DMS153 (cell line): ENCODE measurements around the gene ACBD6.

ENCODE experiments used
- DNase-seq: peaks from one replicate; lab custom pipeline; 2025; lab: John Stamatoyannopoulos, UW

ACBD6 gene

DNA sequence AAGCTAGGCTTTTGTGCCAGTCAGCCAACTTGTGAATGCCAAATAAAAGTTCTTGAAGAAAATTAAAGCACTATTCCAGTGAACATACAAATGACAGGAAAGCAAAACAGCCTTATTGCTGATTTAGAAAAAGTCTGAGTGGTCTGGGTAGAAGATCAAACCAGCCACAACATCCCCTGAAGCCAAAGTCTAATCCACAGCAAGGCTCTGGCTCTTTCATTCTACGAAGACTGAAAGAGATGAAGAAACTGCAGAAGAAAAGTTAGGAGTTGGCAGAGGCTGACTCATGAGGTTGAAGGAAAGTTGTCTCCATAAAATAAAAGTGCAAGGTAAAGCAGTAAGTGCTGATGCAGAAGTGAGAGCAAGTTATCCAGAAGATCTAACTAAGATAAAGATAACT is 206.4 kb downstream of the ACBD6 start:
- no peak for DNase-seq

DNA sequence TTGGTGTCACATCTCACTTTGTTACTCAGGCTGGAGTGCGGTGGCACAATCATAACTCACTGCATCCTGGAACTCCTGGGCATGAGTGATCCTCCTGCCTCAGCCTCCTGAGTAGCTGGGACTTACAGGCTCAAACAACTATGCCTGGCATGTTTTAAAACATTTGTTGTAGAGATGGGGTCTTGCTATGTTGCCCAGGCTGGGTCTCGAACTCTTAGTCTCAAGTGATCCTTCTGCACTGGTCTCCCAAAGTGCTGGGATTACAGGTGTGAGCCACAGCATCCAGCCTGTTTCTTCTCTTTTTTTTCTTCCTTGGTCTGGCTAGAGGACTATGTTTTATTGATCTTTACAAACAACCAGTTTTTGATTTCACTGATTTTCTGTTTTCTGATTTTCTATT is 207.7 kb downstream of the ACBD6 start:
- DNase-seq: no peak

DNA sequence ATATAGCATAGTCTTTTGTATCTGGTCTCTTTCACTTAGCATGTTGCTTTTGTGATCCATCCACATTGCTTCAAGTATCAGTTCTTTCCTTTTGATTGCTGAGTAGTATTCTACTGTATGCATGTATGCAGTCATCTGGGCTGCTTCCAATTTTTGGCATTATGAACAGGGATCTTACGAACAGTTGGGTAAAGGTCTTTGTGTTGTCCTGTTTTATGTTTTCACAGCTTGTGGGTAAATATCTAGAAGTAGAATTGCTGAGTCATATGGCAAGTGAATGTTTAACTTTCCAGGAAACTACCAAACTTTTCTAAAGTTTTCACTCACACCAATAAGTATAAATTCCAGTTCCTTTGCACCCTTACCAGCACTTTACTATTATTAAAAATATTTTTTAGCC is 211.4 kb downstream of the ACBD6 start:
- no peak for DNase-seq

DNA sequence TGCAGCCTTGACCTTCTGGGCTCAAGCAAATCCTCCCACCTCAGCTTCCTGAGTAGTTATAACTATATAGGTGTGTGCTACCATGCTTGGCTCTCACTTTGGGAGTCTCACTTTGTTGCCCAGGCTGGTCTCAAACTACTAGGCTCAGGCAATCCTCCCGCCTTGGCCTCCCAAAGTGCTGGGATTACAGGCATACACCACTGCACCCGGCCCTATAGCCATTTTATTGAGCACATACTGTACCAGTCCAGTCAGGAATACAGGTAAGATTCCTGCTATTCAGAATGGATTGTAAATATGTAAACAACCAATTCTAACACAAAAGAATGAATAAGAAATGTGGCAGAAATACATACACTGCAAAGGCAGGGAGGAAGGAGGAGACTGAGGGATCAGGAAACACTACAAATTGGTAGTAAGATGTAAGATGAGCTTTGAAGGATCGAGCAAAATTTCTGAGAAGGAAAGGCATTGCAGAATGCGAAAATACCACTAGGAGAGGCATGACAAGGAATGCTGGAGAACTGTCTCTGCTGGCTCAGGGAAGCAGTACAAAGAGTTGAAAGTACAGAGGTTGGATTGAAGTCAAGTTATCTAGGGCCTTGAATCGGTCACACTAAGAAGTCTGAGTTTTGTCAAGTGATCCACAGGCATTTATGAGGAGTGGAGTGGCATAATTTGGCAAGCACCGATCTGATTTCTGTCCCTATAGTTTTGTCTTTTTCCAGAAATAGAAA is 211.9 kb downstream of the ACBD6 start:
- DNase-seq: no peak

DNA sequence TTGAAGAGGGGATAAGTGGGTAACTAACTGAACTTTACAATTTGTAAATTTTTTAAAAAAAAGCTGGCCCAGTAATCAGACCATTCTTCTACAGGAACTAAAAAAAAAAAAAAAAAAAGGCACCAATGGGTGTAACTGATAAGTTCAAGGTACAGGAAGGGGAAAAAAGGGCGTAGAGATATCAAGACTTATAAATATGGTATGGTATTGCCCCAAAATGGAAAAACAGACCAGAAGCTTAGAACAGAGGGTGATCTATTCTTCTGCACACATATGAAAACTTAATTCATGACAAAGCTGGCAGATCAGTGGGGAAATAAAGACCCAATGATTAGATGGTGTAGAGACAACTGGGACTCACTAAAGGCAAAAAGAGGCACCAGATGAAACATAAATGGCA is 213.4 kb downstream of the ACBD6 start:
- DNase-seq: no peak

DNA sequence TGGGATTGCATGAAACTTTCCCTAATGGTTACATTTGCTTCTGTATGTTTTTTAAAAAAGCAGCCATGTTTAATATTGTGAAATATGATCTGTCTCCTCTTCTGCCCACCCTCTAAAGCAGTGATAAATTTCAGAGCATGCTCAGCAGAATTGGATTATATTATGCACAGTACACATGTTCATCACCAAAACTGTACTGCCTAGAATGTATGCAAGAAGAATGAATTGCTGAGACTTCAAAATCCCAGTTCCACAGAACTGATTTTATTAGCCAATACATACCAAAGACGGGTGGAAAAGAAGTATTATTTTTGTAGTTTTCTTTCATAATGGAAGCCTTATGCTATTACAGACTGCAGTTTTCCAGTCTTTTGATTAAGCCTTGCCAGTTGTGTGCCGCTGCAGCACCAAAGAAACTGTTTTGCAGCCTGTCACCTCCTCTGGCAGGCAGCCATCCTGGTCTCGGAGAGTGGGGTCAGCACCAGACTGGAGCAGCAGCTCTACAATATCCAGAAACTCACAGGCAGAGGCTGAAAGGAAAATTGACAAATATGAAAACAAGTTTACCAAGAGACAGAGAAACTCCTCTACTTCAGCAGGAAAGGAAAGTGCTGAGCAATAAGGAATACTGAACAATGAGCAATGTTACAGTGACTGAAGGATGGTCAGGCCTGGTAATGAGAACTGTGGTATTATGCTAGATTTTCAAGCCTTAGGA is 214.2 kb downstream of the ACBD6 start:
- DNase-seq: no peak

DNA sequence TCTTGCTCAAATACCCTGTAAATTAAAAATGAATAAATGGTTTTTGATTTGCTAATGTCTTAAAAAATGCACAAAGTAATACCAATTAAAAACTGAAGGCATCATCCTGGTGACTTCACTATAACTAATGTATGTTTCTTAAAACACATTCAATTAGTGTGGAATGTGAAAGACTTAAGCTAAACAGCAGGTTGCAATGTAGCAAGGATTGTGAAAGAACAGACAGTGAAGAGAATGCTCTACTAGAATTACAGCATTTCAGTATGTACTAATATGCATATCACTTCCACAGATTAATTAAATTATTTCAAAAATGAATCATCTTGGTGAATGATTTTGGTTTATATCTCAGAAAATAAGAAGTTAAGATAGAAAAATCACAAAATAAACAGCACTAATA is 216.0 kb downstream of the ACBD6 start:
- DNase-seq: no peak

DNA sequence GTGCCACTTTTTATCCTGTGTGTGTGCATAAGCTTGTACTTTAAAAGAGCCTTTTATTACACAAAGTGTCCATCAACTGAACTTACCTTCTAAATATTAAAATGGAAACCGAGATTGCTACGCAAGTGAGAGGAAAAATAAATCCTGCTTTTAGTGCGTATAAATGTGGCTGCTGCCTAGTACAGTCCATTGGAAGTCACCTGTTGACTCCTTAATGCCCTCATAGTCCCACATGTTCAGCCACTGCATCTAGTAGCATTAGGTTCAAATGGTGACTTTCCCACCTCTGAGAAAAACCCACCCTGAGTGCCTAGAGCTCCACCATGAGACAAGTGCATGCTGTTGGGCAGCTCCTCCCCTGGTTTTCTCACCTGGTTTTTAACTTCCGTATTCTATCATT is 219.3 kb downstream of the ACBD6 start:
- peak; percentile 30 for DNase-seq

DNA sequence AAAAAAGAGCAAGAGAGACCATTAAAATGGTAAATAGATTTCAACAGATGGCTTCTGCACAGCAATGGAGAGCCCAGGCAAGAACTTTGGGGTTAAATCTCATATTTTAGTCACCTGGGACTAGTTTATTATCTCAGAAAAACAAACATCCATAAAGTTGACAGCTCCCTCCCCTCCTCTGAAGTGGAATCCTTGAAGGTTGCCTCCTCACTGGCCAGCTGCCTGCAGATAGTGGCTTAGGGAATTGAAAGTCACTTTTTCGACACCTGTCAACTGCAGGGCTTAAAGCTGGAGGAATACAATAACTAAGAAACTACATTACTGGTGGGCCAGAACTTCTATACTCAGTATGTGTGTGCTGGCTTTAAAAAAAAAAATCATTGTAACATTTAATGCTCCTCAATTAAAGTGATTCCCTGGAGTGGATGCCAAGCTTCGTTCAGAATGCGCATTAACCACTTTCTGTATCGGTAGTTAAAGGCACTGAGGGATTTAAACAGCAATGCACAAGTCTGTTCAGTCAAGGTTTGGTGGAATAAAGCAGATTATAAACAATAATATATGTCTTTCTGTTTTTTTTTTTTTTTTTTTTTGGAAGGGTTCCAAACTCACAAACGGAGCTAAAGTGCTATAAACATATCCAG is 219.9 kb downstream of the ACBD6 start:
- DNase-seq: no peak

DNA sequence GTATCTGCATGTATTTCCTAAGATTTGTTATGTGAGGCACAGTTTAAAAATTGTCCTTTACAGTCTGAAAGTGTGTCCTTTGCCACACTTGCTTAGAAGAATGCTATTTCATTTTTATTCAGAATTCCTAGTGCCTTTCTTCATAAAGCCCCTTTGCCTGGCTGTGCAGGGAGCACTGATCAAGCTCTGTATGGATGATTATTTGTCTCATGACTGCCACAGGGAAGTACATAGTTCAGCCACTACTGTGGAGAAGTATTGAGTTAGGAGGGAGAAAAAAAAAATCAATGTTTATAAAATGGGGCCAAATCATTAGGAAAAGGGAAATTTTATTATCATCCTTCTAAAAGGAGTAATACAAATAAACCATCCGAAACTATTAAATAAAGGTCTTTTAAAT is 220.9 kb downstream of the ACBD6 start:
- no peak for DNase-seq

DNA sequence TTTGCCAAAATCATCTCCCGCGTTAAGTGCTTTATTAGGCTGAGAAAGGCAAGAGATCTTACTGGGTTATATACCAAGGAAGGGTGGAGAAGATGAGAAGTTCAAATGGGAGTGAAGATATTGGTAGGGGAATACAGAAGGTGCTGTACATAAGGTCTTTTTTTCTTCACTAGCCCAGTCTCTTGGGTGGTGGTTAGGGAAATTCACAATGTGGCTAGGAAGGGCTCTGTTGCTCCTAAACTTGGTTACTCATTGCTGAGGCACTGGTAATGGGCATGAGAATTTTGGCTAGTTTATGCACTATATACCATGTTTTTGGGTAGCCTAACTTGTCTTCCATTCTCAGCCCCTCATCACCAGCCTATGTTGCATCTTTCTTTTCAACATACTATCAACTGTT is 221.8 kb downstream of the ACBD6 start:
- DNase-seq: no peak

DNA sequence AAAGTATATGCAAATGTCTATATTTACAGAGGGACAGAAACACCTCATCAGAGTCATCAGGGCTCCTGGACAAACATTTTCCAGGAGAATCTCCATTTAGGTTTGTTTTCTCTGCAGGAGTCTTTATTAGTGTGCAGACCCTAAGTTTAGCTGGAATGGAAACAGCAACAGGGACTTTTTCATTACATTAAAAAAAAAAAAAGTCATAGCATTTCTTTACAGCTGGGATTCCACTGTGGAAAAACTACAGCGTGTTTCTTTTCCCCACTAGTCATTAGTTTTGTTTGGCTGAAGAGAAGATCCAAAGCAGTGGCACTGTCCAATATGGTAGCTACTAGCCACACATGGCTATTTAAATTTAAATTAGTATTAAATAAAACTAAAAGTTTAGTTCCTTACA is 222.7 kb downstream of the ACBD6 start:
- no peak for DNase-seq

DNA sequence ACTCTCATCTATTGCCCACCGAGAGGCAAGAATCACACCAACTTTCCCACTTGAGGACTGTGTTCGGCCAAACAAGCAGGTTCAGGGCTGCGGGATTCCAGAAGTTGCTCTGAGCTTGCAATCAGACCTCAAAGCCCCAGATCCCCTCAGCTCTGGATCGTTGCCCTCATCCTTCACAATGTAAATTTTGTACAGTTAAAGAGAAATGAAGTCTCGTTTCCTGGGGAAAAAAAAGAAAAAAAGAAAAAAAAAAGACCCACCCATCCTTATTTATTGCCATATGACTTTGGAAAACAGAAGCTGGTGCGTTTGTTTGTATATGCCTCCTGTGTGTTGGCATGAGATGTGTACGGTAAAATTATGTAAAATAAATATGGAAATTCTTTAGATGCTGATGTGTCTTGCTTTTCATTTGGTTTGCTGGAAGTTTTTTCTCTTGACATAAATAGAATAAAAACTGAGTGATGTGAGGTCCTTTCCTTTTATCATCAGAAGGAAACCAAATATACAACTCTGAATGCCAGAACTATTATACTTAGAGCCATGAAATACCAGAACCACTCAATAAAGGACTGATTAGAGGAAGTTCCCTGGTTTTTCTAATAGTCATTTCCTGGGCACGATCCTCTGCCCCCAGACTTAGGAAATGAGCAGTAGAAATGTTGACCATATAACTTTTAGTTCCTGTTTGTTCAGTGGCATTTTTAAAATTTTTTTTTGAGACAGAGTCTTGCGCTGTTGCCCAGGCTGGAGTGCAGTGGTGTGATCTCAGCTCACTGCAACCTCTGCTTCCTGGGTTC is 223.6 kb downstream of the ACBD6 start:
- no peak for DNase-seq

DNA sequence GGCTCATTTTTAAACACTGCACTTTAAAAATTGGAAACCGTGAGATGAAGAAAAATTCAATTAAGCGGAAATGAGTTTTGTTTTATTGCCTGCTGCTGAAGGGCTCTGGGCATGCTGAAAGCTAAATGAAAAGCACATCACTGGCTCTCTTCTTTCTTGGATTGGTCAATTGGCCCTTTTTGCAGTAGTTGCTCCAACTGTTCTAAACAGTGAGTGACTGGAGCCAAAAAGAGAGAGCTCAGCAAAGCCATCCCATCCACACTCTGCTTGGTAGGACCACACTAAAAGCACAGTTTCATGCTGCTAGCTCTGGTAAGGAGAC is 224.2 kb downstream of the ACBD6 start:
- no peak for DNase-seq

DNA sequence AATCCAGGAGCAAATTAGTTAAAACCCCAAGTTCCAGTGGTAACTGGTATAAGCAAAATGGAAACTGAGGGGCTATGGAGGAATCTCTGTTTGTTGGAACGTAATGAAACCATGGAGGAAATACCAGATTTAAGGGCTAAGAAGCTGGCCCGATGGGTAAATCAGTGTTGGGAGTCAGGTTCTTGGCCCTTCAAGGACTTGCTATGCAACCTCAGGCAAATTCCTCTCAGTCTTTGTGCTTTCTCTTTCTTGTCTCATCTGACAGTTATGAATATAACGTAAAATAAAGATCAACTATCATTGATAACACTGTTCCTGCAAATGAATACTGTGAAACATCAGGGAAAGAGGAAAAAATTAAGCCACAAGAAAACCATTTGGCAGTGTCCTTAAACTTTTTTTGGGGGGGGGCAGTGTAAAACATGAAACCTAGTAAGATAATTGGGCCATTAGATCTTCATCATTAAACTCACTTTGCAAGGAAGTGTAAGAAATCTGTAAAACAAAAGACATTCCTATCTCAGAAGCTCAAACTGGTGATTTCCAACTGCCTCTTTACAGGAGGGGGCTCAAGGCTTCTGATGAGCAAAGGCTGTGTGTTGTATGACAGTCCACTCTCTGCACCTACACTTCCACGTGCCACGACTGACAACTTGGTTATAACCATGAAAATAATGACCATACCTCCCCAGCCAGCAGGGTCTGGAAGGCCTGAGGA is 224.7 kb downstream of the ACBD6 start:
- no peak for DNase-seq

DNA sequence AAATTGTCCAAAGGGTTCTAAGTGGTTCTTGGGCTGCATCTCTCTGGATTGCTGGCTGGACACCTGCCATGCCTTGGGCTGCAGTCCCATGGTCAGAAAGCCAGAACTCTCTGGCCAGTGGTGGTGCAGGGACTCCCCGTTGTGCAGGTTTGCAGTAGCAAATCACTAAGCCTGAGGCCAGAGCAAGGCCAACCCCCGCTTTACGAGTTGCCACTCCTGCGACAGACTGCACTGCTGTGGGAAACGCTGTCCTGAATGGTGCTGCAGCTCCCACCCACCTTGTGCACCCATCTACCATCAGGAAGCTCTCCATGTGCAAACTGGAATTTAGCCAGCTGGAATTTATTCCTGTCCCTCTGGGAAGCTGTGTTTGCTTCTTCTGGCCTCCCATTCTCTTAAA is 226.7 kb downstream of the ACBD6 start:
- DNase-seq: no peak

DNA sequence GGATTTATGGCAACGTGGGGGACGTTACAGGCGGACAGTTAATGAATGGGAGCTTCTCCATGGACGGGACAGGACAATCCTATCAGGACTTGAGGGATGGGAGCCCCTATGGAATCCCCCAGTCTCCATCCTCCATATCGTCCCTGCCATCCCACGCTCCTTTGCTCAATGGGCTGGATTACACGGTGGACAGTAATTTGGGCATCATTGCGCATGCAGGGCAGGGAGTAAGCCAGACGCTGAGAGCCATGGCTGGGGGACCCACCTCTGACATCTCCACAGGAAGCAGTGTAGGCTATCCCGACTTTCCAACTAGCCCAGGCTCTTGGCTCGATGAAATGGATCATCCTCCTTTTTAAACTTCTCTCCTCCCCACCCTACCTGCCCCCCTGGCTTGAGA is 228.2 kb downstream of the ACBD6 start:
- no peak for DNase-seq

DNA sequence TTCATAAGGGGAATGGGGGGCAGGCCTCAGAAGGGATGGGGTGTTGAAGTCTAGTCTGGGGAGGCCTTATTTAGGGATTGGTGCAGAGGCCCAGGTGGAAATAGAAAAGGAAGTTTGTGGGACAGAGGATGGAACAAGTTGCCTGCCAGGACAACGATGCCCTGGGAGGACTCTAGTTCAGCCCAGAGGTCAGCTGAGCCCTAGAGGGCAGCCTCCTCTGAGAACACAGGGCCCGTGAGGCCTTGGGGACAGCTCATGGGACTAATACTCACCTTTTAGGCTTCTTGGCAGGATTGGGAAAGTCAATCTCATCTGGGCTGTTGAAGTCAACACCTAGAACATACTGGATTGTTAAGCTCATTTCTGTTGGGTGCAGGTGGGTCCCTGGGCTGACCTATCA is 229.3 kb downstream of the ACBD6 start:
- no peak for DNase-seq

DNA sequence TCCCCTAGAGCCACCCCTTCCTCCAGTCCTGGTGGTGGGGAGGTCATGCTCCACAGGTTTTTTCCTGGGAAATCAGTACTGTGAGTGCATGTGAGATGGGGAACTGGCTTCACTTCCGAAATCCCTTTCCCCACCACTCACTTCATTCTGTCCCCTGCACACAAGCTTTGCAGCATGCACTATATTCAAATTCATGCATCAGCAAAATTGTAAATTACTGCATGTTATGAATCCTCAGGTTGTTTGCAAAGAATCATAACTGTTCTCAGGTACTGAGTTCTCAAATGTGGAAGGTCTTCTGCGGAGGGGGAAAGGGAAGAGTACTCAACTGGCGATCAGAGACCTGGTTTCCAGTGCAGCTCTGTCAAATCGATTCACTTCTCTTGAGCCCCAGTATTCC is 230.0 kb downstream of the ACBD6 start:
- DNase-seq: no peak

DNA sequence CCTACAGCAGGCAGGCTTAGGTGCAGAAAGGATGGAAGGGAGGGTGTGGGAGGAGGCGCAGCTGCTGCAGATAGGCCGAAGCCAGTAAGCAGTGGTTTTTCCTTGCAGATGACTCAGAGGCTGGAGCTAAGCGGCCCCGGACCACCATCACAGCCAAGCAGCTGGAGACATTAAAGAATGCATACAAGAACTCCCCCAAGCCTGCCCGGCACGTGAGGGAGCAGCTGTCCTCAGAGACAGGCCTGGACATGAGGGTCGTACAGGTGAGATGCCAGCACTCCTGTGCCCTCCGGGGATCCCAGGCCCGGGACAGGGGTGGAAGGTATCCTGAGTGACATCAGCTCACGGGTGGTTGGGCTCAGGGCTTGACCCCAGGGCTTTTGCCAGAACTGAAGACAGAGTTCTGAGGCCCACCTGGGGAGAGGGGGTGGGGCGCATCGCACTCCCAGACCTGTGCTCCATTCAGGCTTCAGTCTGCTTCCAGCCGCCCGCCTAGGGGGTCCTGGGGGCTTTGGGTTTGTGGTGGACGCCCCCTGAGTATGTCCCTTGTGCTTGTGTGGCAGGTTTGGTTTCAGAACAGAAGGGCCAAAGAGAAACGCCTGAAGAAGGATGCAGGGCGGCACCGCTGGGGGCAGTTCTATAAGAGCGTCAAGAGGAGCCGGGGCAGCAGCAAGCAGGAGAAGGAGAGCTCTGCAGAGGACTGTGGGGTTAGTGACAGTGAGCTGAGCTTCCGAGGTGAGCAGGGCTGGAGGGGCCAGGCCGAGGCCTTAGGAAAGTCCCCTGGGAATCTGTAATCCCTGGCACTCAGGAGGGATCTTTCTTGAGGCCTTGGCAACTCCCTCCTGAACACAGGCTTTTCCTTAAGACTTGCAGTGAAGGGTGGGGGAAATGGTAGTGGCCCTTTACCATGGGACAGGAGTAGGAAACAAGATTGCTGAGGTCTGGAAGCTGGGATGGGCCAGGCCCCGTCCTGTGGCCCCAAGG is 230.8 kb downstream of the ACBD6 start:
- no peak for DNase-seq
